Neural cell (in vitro differentiated cells): ENCODE measurements around the gene NR2E1. TPM values are rescaled to one million over a fixed set of nuclear protein-coding genes. Genes with fewer than 3 reads are reported as not detected.
A peak's percentile ranks its signal among the peaks of the same experiment; 100 is the strongest.

Source experiments
- H2AFZ ChIP-seq: fragments of 200-600, 300-800 bp; sonication (generic), shearing (Covaris generic); 2 replicates; pipeline ENCODE4 v1.6.0; 2014; ENCODE audit warnings: low read depth, mild to moderate bottlenecking, antibody characterized with exemption, low read length, moderate library complexity
- H3F3A ChIP-seq: fragments of 200-600 bp; shearing (Covaris generic); 2 replicates; pipeline ENCODE4 v1.6.1; 2016; ENCODE audit warnings: mild to moderate bottlenecking, moderate library complexity, mixed read lengths, antibody characterized with exemption, low read length; ENCODE audit not compliant: insufficient read depth, poor library complexity, severe bottlenecking
- H3K27ac ChIP-seq: fragments of 200-600, 300-800 bp; sonication (generic), shearing (Covaris generic); 2 replicates; pipeline ENCODE4 v1.5.1; 2014; ENCODE audit warnings: mild to moderate bottlenecking, low read length, moderate library complexity
- H3K27me3 ChIP-seq: fragments of 300-800, 200-600 bp; sonication (generic), shearing (Covaris generic); 2 replicates; pipeline ENCODE4 v1.6.0; 2014; ENCODE audit warnings: mild to moderate bottlenecking, low read depth, low read length, moderate library complexity; ENCODE audit not compliant: insufficient read depth
- H3K36me3 ChIP-seq: fragments of 300-800, 200-600 bp; sonication (generic), shearing (Covaris generic); 2 replicates; pipeline ENCODE4 v1.5.1; 2014; ENCODE audit warnings: mild to moderate bottlenecking, antibody characterized with exemption, low read length, moderate library complexity; ENCODE audit not compliant: insufficient read depth
- H3K4me2 ChIP-seq: fragments of 300-800, 200-600 bp; sonication (generic), shearing (Covaris generic); 2 replicates; pipeline ENCODE4 v1.6.0; 2014; ENCODE audit warnings: mild to moderate bottlenecking, low read length
- H3K4me3 ChIP-seq: fragments of 300-800, 200-600 bp; sonication (generic), shearing (Covaris generic); 2 replicates; pipeline ENCODE4 v1.5.1; 2014; ENCODE audit warnings: mild to moderate bottlenecking, low read length, moderate library complexity
- H3K79me2 ChIP-seq: fragments of 200-600 bp; shearing (Covaris generic); replicated peaks from 2 replicates; pipeline ENCODE4 v1.6.0; 2014; ENCODE audit warnings: mild to moderate bottlenecking, low read length, moderate library complexity; ENCODE audit not compliant: insufficient read depth
- H3K9ac ChIP-seq: fragments of 300-800, 200-600 bp; sonication (generic), shearing (Covaris generic); 2 replicates; pipeline ENCODE4 v1.6.1; 2016; ENCODE audit warnings: mild to moderate bottlenecking, low read length, mixed read lengths
- H3K9me2 ChIP-seq: fragments of 200-600 bp; shearing (Covaris generic); 2 replicates; pipeline ENCODE4 v1.6.1; 2016; ENCODE audit warnings: mild to moderate bottlenecking, low read length, mixed read lengths; ENCODE audit not compliant: insufficient read depth
- H3K9me3 ChIP-seq: fragments of 200-600, 300-800 bp; sonication (generic), shearing (Covaris generic); 2 replicates; pipeline ENCODE4 v1.6.1; 2016; ENCODE audit warnings: mild to moderate bottlenecking, mixed run types, low read length, moderate library complexity, mixed read lengths
- H4K20me1 ChIP-seq: fragments of 200-600 bp; shearing (Covaris generic); 2 replicates; pipeline ENCODE4 v1.6.1; 2016; ENCODE audit warnings: mild to moderate bottlenecking, mixed run types; ENCODE audit not compliant: insufficient read depth
- CTCF ChIP-seq: fragments of 450-650 bp; IDR thresholded peaks from 2 replicates; pipeline ENCODE4 v1.5.1; 2014; ENCODE audit warnings: antibody characterized with exemption, mild to moderate bottlenecking, moderate library complexity; ENCODE audit not compliant: poor library complexity, severe bottlenecking
- EP300 ChIP-seq: fragments of 450-650 bp; conservative IDR thresholded peaks from 2 replicates; pipeline ENCODE4 v1.6.1; 2014; ENCODE audit warnings: antibody characterized with exemption, mild to moderate bottlenecking, moderate library complexity; ENCODE audit not compliant: poor library complexity, severe bottlenecking
- EZH2 ChIP-seq: fragments of 200-600, 300-800 bp; shearing (Covaris generic), sonication (generic); IDR thresholded peaks from 2 replicates; pipeline ENCODE4 v1.6.1; 2014; ENCODE audit warnings: antibody characterized with exemption, low read length, borderline replicate concordance, mild to moderate bottlenecking; ENCODE audit not compliant: insufficient read depth, poor library complexity, severe bottlenecking
- MXI1 ChIP-seq: fragments of 450-650 bp; conservative IDR thresholded peaks from 2 replicates; pipeline ENCODE4 v1.6.1; 2014; ENCODE audit warnings: antibody characterized with exemption, mild to moderate bottlenecking; ENCODE audit not compliant: poor library complexity, severe bottlenecking
- POLR2AphosphoS5 ChIP-seq: IDR thresholded peaks from 2 replicates; pipeline ENCODE4 v1.6.1; 2012
- RAD21 ChIP-seq: fragments of 450-650 bp; conservative IDR thresholded peaks from 2 replicates; pipeline ENCODE4 v1.6.1; 2014; ENCODE audit warnings: antibody characterized with exemption, mild to moderate bottlenecking, moderate library complexity
- SMC3 ChIP-seq: fragments of 450-650 bp; conservative IDR thresholded peaks from 2 replicates; pipeline ENCODE4 v1.6.1; 2014; ENCODE audit warnings: antibody characterized with exemption, mild to moderate bottlenecking, moderate library complexity; ENCODE audit not compliant: poor library complexity
- TAF1 ChIP-seq: IDR thresholded peaks from 2 replicates; pipeline ENCODE4 v1.6.1; 2012; ENCODE audit warnings: low read depth
- polyA plus RNA-seq: library from polyadenylated mRNA; depleted of rRNA; stranded (reverse); fragments of >200 nt; gene quantifications from 2 replicates; pipeline ENCODE4 v1.2.3, GENCODE V29; 2014
- TF ChIP-seq, protein P1 (sequence below): IDR thresholded peaks from 2 replicates; pipeline ENCODE4 v1.6.1; 2012; ENCODE audit warnings: borderline replicate concordance

Gene NR2E1
- polyA plus RNA-seq, 1 donor from 2014 or later = 1.3 TPM

- no peak overlapping the region for H3K9ac ChIP-seq
- H3F3A ChIP-seq = no peaks in the 10 kb centered on the region
- H3K27ac ChIP-seq = no peak overlapping the region
- peaks cover 13% of the 10 kb centered on the region for H3K9me3 ChIP-seq
- no peaks in the 10 kb centered on the region for H3K36me3 ChIP-seq
- peaks cover 32% of the 10 kb centered on the region for H3K79me2 ChIP-seq
- no peak for TF ChIP-seq EP300
- no peak for TF ChIP-seq TAF1
- TF ChIP-seq RAD21 = no peak
- TF ChIP-seq, protein P1, sequence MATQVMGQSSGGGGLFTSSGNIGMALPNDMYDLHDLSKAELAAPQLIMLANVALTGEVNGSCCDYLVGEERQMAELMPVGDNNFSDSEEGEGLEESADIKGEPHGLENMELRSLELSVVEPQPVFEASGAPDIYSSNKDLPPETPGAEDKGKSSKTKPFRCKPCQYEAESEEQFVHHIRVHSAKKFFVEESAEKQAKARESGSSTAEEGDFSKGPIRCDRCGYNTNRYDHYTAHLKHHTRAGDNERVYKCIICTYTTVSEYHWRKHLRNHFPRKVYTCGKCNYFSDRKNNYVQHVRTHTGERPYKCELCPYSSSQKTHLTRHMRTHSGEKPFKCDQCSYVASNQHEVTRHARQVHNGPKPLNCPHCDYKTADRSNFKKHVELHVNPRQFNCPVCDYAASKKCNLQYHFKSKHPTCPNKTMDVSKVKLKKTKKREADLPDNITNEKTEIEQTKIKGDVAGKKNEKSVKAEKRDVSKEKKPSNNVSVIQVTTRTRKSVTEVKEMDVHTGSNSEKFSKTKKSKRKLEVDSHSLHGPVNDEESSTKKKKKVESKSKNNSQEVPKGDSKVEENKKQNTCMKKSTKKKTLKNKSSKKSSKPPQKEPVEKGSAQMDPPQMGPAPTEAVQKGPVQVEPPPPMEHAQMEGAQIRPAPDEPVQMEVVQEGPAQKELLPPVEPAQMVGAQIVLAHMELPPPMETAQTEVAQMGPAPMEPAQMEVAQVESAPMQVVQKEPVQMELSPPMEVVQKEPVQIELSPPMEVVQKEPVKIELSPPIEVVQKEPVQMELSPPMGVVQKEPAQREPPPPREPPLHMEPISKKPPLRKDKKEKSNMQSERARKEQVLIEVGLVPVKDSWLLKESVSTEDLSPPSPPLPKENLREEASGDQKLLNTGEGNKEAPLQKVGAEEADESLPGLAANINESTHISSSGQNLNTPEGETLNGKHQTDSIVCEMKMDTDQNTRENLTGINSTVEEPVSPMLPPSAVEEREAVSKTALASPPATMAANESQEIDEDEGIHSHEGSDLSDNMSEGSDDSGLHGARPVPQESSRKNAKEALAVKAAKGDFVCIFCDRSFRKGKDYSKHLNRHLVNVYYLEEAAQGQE = no peak
- TF ChIP-seq SMC3 = no peak
- no peak for TF ChIP-seq EZH2
- TF ChIP-seq MXI1 = no peak
- no peak for TF ChIP-seq POLR2AphosphoS5
- no peak for TF ChIP-seq CTCF
- no peak overlapping the region for H2AFZ ChIP-seq
- H3K4me3 ChIP-seq = no peak overlapping the region
- H4K20me1 ChIP-seq = no peaks in the 10 kb centered on the region
- H3K4me2 ChIP-seq = no peak overlapping the region
- H3K27me3 ChIP-seq = peaks cover 100% of the 10 kb centered on the region
- no peaks in the 10 kb centered on the region for H3K9me2 ChIP-seq
Measured at GRCh38 chr6:108170332-108171290, 4.8 kb downstream of the NR2E1 start.

DNA sequence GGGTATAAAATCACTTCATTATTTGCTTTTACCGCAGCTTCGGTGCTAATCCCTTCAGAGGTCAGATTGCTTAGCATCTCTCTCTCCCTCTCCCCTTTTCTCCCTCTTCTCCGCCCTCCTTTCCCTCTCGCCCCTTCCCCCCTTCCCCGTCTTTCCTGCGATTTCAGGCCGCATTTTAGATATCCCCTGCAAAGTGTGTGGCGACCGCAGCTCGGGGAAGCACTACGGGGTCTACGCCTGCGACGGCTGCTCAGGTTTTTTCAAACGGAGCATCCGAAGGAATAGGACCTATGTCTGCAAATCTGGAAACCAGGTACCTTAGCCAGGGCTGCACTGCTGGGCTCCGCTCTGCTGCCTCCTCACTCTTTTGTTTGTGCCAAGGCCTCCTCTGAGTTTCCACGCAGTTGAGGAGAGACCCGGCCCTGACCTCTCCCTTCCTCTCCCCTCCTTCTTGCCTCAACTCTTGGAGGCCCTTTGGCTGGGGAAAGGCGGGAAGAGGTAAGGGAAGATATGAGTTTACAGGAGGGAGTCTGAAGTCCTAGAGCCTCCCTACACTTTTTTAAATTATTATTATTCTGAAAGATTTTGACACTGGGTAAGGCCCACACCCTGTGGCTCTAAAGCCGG lies 5.6 kb downstream of the NR2E1 start:
- Histone ChIP-seq H3K27ac (no peak overlapping the region), H3F3A (no peaks in the 10 kb centered on the region), H4K20me1 (no peaks in the 10 kb centered on the region), H3K36me3 (no peaks in the 10 kb centered on the region), H3K9me3 (peaks cover 13% of the 10 kb centered on the region), H3K4me2 (no peak overlapping the region), H3K27me3 (peaks cover 100% of the 10 kb centered on the region), H3K79me2 (peaks cover 24% of the 10 kb centered on the region), H3K9me2 (no peaks in the 10 kb centered on the region), H2AFZ (no peak overlapping the region), H3K4me3 (no peak overlapping the region), H3K9ac (no peak overlapping the region)
- TF ChIP-seq CTCF (no peak), TAF1 (peak; percentile 32)
